Endothelial cell of umbilical vein (primary cell): ENCODE data around the gene TSPAN13. TPM values are rescaled to one million over a fixed set of nuclear protein-coding genes. Genes with fewer than 3 reads are reported as not detected.

Experiments used
- BruUV-seq: library from RNA; stranded (reverse); fragments of 400-500 nt; replicated peaks from 2 replicates; lab custom pipeline; 2021; lab: Mats Ljungman, UMichigan
- CTCF ChIA-PET: fragments of 300-600, 350-600 bp; sonication (Branson Sonifier 250); formaldehyde crosslinking; loops from one replicate; lab custom pipeline; 2021; ENCODE audit warnings: antibody characterized with exemption, inconsistent platforms; lab: Charles Lee
- POLR2A ChIA-PET: fragments of 300-600, 350-600 bp; sonication (Branson Sonifier 250); formaldehyde crosslinking; loops from one replicate; lab custom pipeline; 2021; ENCODE audit warnings: antibody characterized with exemption, inconsistent platforms; lab: Charles Lee
- DNase-seq: peaks from one replicate; pipeline ENCODE4 v3.0.0-alpha.2; 2011; ENCODE audit warnings: low read depth, low spot score
- FAIRE-seq: peaks from 2 replicates; lab custom pipeline; 2011; peaks lifted over from hg19 to GRCh38; lab: Jason Lieb, UNC
- H2AFZ ChIP-seq: 2 replicates; pipeline ENCODE4 v1.6.0; 2012; ENCODE audit warnings: low read depth, low read length, control low read depth, inconsistent platforms
- H3K27ac ChIP-seq: 2 replicates; pipeline ENCODE4 v1.5.1; 2011; ENCODE audit warnings: low read depth, mild to moderate bottlenecking, control low read depth, low read length, moderate library complexity; ENCODE audit not compliant: insufficient read depth
- H3K27me3 ChIP-seq, 2 experiments: 2 replicates each; pipeline versions ENCODE4 v1.6.0 to v1.6.1; 2011; ENCODE audit warnings: low read length in 2 of 2, mixed read lengths in 1 of 2; ENCODE audit not compliant: control insufficient read depth in 2 of 2, insufficient read depth in 2 of 2
- H3K36me3 ChIP-seq, 2 experiments: 2 replicates in 1 of 2; 3 replicates in 1 of 2; pipeline ENCODE4 v1.5.1; 2011; ENCODE audit warnings: low read length in 2 of 2, mild to moderate bottlenecking in 1 of 2, moderate library complexity in 1 of 2; ENCODE audit not compliant: control insufficient read depth in 2 of 2, insufficient read depth in 2 of 2; ENCODE audit errors: extremely low read depth in 1 of 2
- H3K4me1 ChIP-seq: 3 replicates; pipeline ENCODE4 v1.5.1; 2011; ENCODE audit warnings: mild to moderate bottlenecking, low read length; ENCODE audit not compliant: control insufficient read depth, insufficient read depth; ENCODE audit errors: extremely low read depth
- H3K4me2 ChIP-seq: 2 replicates; pipeline ENCODE4 v1.6.1; 2011; ENCODE audit warnings: low read length, control low read depth, mixed read lengths; ENCODE audit not compliant: insufficient read depth
- H3K4me3 ChIP-seq, 3 experiments: fragments of 200-600 bp in 1 of 3; sonication (generic), shearing (Covaris generic) in 1 of 3; replicated peaks in 1 of 3; 2 replicates each; pipeline ENCODE4 v1.5.1; 2011 to 2016; ENCODE audit warnings: control low read depth in 3 of 3, low read length in 3 of 3, mild to moderate bottlenecking in 2 of 3, inconsistent platforms in 1 of 3, low read depth in 1 of 3, moderate library complexity in 1 of 3; ENCODE audit not compliant: insufficient read depth in 1 of 3
- H3K79me2 ChIP-seq: 2 replicates; pipeline ENCODE4 v1.6.0; 2012; ENCODE audit warnings: low read length, inconsistent platforms; ENCODE audit not compliant: control insufficient read depth, insufficient read depth
- H3K9ac ChIP-seq: replicated peaks from 2 replicates; pipeline ENCODE3; 2011; ENCODE audit warnings: low read length, control low read depth; ENCODE audit not compliant: insufficient read depth; ENCODE audit errors: extremely low read depth
- H3K9me1 ChIP-seq: replicated peaks from 3 replicates; pipeline ENCODE4 v1.6.0; 2011; ENCODE audit warnings: mild to moderate bottlenecking, low read length; ENCODE audit not compliant: control insufficient read depth, insufficient read depth; ENCODE audit errors: extremely low read depth
- H3K9me3 ChIP-seq: replicated peaks from 2 replicates; pipeline ENCODE4 v1.5.1; 2012; ENCODE audit warnings: low read length, inconsistent platforms; ENCODE audit not compliant: control insufficient read depth, insufficient read depth
- H4K20me1 ChIP-seq: replicated peaks from 2 replicates; pipeline ENCODE3; 2011; ENCODE audit warnings: mild to moderate bottlenecking, low read length; ENCODE audit not compliant: control insufficient read depth, insufficient read depth; ENCODE audit errors: extremely low read depth
- CTCF ChIP-seq, 2 donors: IDR thresholded peaks; 1 replicate in 1 of 2; 2 replicates in 1 of 2; pipeline ENCODE4 v1.5.1; 2011; ENCODE audit warnings: low read length in 2 of 2, mild to moderate bottlenecking in 2 of 2, moderate library complexity in 2 of 2, control low read depth in 1 of 2, inconsistent platforms in 1 of 2, low read depth in 1 of 2; ENCODE audit not compliant: insufficient read depth in 1 of 2; ENCODE audit errors: extremely low read depth in 1 of 2
- MYC ChIP-seq: IDR thresholded peaks from one replicate; pipeline ENCODE4 v1.6.1; 2011; ENCODE audit warnings: mild to moderate bottlenecking, low read depth, low read length
- dilution Hi-C: fragments of 300-500 bp; cut with MboI; formaldehyde crosslinking; loops from one replicate; pipeline ENCODE4 v1.15.0; 2019; ENCODE audit warnings: low sequenced_read_pairs; ENCODE audit not compliant: extremely low pct_ligation_motif_present
- intact Hi-C: fragments of 100-400 bp; cut with micrococcal nuclease; formaldehyde crosslinking; loops from one replicate; pipeline ENCODE4 v1.10.0; 2022
- polyA plus RNA-seq, 4 experiments: library from polyadenylated mRNA; depleted of rRNA in 3 of 4; stranded (reverse) in 3 of 4; unstranded in 1 of 4; fragments of >200 nt; gene quantifications; 2 replicates each; pipeline versions ENCODE4 v1.2.1 to v1.2.3, GENCODE V29; 2011 to 2012; ENCODE audit warnings: missing spikeins in 1 of 4
- total RNA-seq: library from RNA; stranded (reverse); gene quantifications from 2 replicates; pipeline ENCODE4 v1.2.3, GENCODE V29; 2021

TSPAN13 gene
- total and polyA plus RNA-seq, 2 donors (not counting 3 experiments of a cell fraction or from before 2014, with no cell fraction given): 13.3 to 33.0 TPM

DNA sequence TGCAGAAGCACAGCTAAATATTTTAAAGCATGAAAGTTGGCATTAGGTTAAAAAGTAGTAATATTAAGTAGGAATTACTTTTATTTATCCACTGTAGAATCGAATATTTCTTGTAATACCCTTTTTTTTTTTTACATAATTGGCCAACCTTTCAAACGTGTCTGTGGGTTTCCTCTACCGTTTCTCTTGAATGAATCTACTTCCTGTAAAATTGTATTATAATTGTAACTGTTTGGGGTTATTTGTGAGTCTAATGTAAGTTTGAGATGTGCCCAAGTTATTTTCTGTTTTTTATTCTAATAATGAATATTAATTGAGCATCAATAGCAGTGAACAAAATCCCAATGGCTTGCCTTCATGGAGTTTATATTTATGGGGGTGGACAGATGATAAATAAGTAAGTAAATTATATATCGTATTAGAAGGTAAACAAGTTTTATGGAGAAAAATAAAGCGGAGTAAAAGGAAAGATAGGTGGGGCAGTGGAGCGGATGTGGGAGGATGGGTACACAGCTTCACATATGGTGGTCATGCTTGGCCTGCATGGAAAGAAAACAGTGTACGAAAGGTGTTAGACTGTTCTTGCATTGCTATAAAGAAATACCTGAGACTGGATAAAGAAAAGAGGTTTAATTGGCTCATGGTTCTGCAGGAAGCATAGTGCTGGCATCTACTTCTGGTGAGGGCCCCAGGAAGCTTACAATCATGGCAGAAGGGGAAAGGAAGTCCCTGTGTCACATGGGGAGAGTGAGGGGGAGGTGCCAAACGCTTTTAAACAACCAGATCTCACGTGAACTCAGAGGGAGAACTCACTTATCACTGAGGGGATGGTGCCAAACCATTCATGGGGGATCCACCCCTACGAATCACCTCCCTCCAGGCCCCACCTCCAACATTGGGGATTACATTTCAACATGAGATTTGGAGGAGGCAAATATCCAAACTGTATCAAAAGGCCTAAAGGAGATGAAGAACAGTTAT is 5.4 kb downstream of the TSPAN13 start:
- no TSS peak for BruUV-seq
- DNase-seq: no peak
- H3K4me3 ChIP-seq: no peak overlapping the region

More for the DNA sequence above, 5.4 kb downstream of the TSPAN13 start:
- no peak overlapping the region for H2AFZ ChIP-seq
- H3K9me1 ChIP-seq: no peaks in the 10 kb centered on the region
- H4K20me1 ChIP-seq: no peaks in the 10 kb centered on the region
- ChIA-PET POLR2A (no interaction called here), CTCF (interaction anchor here (0.5 to 0.9 kb wide), 2 partner anchors 25 to 224 kb away, joined by 3 to 4 read pairs; no protein-coding TSS in a partner anchor)
- H3K9ac ChIP-seq: no peak overlapping the region
- no peaks in the 10 kb centered on the region for H3K27me3 ChIP-seq
- FAIRE-seq: no peak
- no peaks in the 10 kb centered on the region for H3K36me3 ChIP-seq
- no peak overlapping the region for H3K27ac ChIP-seq
- H3K9me3 ChIP-seq: no peaks in the 10 kb centered on the region
- intact Hi-C loops (no loop called here), dilution Hi-C loops (no loop called here)
- no peak for TF ChIP-seq MYC
- no peak for TF ChIP-seq CTCF (IDR thresholded peaks at IDR 0.05; ENCODE audit: extremely low read depth in 1 of 2, insufficient read depth in 1 of 2, low read depth in 1 of 2, low read length in 2 of 2)
- H3K4me2 ChIP-seq: no peak overlapping the region
- peaks cover 2% of the 10 kb centered on the region for H3K79me2 ChIP-seq
- peaks cover 9% of the 10 kb centered on the region for H3K4me1 ChIP-seq
